Epidermal melanocyte (primary cell): ENCODE measurements around the gene CATSPER3.

Experiments used
- DNase-seq: peaks from one replicate; pipeline ENCODE4 v3.0.0; 2011; ENCODE audit warnings: low spot score; ENCODE audit not compliant: insufficient read length

The CATSPER3 gene

DNA sequence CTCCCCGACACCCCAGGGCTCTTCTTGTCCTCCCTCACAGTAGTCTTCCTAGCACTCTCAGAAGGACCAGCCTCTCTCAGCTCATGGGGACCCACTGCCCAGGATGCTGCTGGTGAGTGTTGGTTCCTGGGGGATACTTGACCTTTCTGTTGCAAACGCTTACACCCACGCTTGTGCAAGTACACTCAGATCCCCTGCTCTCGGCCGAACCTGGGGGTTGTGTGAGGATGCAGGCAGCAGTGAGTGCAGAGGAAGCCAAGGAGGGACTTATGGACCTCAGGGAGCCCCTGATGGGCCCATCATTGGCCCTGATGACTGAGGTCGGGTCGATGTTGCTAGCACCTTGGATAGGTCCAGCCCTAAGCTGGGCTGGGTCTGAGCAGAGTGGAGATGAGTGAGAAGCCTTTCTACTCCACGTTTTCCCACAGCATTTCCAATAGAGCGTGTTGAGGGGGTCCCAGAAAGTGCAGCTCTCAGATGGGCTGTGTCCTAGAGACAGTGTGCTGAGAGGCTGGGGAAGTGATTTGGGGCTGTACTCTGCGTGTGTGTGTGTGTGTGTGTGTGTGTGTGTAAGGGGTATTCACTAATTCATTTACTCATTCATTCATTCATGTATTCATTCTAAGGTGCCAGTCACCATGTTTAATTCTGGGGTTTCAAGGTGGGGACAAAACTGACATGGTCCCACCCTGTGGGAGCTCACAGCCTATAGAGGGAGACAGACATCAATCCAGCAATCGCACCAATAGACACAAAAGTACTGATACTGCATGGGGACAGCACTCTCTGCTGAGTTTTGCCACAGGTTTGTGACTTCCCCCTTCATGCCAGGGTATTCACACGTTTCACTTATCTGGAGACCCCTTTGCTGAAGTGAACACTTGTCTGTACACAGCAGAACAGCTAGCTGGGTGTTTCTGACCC lies 91.6 kb downstream of the CATSPER3 start:
- no peak for DNase-seq

DNA sequence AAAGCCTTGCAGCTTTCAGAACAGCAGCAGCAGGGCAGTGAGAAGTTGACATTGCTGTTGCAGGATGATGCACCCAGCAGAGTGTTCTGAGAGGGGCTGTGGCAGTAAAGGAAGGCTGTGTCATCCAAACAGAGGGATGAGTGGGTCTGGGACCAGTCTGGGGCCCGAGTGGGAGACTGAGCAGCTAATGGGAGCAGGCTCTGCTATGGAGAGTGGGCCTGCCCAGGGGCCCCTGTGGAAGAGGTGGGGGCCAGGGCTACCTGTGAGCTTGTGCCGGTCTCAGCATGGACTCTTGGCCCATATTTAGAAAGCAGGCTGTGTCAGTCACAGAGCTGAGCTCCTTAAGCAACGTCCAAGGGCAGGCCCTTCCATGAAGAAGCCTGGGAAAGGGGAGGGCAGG lies 92.3 kb downstream of the CATSPER3 start:
- DNase-seq, result no peak

DNA sequence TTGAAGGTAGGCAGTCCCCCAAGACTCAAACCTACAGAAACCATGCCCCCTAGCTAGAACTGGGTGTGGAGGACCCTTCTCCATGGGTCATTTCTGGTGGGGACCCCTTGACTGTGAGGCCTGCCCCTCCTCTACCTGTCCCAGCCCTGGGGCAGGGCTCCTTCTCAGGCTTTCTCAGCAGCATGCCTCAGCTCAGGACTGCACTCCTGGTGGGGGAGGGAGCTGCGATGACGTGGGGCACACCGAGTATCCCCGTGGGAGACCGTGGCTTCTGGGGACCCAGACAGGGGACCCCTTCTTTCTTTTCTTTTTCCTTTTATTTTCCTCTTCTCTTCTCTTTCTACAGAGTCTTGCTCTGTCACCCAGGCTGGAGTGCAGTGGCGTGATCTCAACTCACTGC lies 93.3 kb downstream of the CATSPER3 start:
- no peak for DNase-seq
